HepG2 (cell line): ENCODE data around the gene RIMBP2.

Experiments
- CHD2 ChIP-seq: IDR thresholded peaks from 2 replicates; pipeline ENCODE4 v1.6.1; 2011; ENCODE audit warnings: low read depth, low read length, improper control_type of control experiment
- NR2F2 ChIP-seq: IDR thresholded peaks from 2 replicates; pipeline ENCODE4 v1.6.1; 2012; ENCODE audit warnings: low read depth, inconsistent platforms, borderline replicate concordance

- no peak for TF ChIP-seq NR2F2
- no peak for TF ChIP-seq CHD2
Observed at GRCh38 chr12:130438243-130438620, 277.9 kb downstream of the RIMBP2 start.
